ENCODE results near the gene PTPRR. TPM values are rescaled to one million over a fixed set of nuclear protein-coding genes. Genes with fewer than 3 reads are reported as not detected.

PTPRR gene
- total RNA-seq, 4 donors from 2014 or later = 0.24 to 0.95 (median 0.30) TPM

- TF ChIP-seq, protein P1, sequence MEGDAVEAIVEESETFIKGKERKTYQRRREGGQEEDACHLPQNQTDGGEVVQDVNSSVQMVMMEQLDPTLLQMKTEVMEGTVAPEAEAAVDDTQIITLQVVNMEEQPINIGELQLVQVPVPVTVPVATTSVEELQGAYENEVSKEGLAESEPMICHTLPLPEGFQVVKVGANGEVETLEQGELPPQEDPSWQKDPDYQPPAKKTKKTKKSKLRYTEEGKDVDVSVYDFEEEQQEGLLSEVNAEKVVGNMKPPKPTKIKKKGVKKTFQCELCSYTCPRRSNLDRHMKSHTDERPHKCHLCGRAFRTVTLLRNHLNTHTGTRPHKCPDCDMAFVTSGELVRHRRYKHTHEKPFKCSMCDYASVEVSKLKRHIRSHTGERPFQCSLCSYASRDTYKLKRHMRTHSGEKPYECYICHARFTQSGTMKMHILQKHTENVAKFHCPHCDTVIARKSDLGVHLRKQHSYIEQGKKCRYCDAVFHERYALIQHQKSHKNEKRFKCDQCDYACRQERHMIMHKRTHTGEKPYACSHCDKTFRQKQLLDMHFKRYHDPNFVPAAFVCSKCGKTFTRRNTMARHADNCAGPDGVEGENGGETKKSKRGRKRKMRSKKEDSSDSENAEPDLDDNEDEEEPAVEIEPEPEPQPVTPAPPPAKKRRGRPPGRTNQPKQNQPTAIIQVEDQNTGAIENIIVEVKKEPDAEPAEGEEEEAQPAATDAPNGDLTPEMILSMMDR (IDR thresholded peaks at IDR 0.05) = no peak
- ATAC-seq (ENCODE audit: low FRiP score) (no peak), DNase-seq (ENCODE audit: low spot score) (no peak)
These were observed 281.7 kb downstream of the PTPRR start for GRCh38 chr12:70638639-70639360.

DNA sequence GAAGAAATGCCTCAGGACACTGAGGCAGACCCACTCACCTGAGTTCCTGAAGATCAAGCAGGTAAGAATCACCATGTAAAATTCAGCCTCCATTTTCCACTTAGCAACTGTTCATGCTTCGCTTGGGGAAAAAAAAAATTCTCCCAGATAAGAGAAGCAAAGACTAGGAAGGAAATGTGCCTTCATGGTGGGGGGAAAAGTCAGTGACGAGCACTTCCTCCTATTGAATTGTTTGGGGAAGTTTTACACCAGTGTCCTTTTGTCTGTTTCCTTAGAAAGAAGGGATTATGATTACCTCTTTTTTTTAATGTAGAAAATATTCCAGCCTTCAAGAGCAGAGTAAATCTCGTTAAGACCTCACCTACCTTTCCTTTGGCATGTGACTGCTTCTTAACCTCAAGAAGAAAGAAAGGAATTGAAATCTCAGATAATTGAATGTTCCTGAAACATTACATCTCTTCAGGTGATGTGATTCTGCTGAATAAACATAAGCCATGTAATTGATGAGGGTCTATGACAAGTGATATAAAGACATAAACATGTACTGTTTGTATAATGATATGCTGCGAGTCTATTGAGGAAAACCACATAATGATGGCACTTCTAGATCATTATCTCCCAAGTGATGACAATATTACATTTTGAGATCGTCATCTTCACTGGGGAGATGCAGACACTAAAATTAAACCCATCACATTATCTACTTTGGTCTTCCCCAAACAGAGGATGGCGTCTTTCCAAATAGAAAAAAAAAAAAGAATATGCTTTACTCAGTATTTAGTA lies 283.0 kb downstream of the PTPRR start, which contains the start of gene PTPRB:
TSS of gene PTPRB (minus strand) at position 127 of the 783 bp plus-strand sequence. CDS start at position 93, 34 bp downstream.
- ATAC-seq (ENCODE audit: low FRiP score) = no peak
- no peak for DNase-seq (ENCODE audit: low spot score)
- TF ChIP-seq, protein P1 (IDR thresholded peaks at IDR 0.05) = no peak

DNA sequence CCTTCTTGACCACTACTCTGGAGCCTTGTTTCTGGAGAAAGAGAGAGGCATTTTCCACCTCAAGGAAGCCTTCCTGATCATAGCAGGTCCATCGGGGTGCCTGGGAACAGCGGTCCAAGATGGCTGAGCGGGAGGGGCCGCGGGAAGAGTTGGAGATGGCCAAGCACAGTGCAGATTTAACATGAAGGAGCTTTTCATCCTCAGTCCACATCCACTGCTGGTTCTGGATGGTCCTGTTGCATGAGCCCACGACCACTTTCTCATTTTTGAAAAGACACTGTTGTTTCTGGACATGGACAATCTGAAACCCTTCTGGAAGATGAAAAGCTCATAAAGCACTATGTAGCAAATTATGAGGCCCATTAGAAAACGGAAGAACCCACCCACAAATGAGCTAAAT lies 284.8 kb downstream of the PTPRR start:
- DNase-seq (ENCODE audit: low spot score) = no peak
- TF ChIP-seq, protein P1 (IDR thresholded peaks at IDR 0.05) = no peak
- ATAC-seq (ENCODE audit: low FRiP score) = no peak

- DNase-seq (ENCODE audit: low spot score) = no peak
- TF ChIP-seq, protein P1 (IDR thresholded peaks at IDR 0.05) = no peak
- ATAC-seq (ENCODE audit: low FRiP score) = no peak
These were observed 291.6 kb downstream of the PTPRR start for GRCh38 chr12:70628701-70629480.

DNA sequence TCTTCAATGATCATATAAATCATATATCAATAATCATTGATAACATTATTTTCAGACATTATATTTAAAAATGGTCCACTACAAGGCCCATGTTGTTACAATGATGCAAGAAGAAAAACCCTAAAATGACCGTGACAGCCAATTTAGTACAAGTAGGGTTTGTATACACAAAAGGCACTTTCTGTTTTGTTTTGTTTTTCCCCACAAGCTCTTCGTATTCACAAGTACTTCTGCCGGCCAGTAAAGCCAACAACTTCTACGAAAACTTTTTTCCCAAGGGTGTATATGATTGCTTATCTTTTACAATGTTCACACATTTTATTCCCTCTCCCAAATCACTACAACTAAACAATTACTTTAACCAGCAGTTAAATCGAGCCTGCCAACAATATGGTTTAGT lies 292.9 kb downstream of the PTPRR start:
- ATAC-seq (ENCODE audit: low FRiP score) (no peak), DNase-seq (ENCODE audit: low spot score) (no peak)
- TF ChIP-seq, protein P1 (IDR thresholded peaks at IDR 0.05) = no peak

GRCh38 chr12:70626180-70626579 lies 294.4 kb downstream of the PTPRR start:
- TF ChIP-seq, protein P1 (IDR thresholded peaks at IDR 0.05) = no peak
- ATAC-seq (ENCODE audit: low FRiP score) = no peak
- DNase-seq (ENCODE audit: low spot score) = no peak
